ENCODE data around the gene CHST11.

GRCh38 chr12:104420868-104421267 lies 35.9 kb upstream of the CHST11 start:
- TF ChIP-seq CTCF (conservative IDR thresholded peaks at IDR 0.05; ENCODE audit: low read depth, low read length) = no peak
- TF ChIP-seq POLR2A (IDR thresholded peaks at IDR 0.05; ENCODE audit: low read depth, low read length) = no peak
- no peak for TF ChIP-seq MXI1 (IDR thresholded peaks at IDR 0.05; ENCODE audit: borderline replicate concordance, low read depth, low read length)
- no peak for TF ChIP-seq CEBPB (IDR thresholded peaks at IDR 0.05; ENCODE audit: low read depth, low read length)
- no peak for TF ChIP-seq BHLHE40 (IDR thresholded peaks at IDR 0.05; ENCODE audit: low read depth, low read length)
- no peak for TF ChIP-seq USF2 (IDR thresholded peaks at IDR 0.05; ENCODE audit: low read depth, low read length)
- TF ChIP-seq RCOR1 (IDR thresholded peaks at IDR 0.05; ENCODE audit: insufficient replicate concordance, low read length) = no peak
- no peak for TF ChIP-seq RAD21 (IDR thresholded peaks at IDR 0.05; ENCODE audit: low read length)
- TF ChIP-seq MAZ (IDR thresholded peaks at IDR 0.05; ENCODE audit: borderline replicate concordance, low read depth, low read length) = no peak
- no peak for TF ChIP-seq SMC3 (IDR thresholded peaks at IDR 0.05; ENCODE audit: low read depth, low read length)
